22Rv1 (cell line): ENCODE measurements around the gene CTBP2.

Source experiments
- ZFX ChIP-seq: fragments of 450-650 bp; IDR thresholded peaks from 2 replicates; pipeline ENCODE4 v1.6.1; 2017; ENCODE audit warnings: antibody characterized with exemption, borderline replicate concordance
- TF ChIP-seq, protein P1 (sequence below): fragments of 450-650 bp; IDR thresholded peaks from 2 replicates; pipeline ENCODE4 v1.5.1; 2017; ENCODE audit warnings: mild to moderate bottlenecking

DNA sequence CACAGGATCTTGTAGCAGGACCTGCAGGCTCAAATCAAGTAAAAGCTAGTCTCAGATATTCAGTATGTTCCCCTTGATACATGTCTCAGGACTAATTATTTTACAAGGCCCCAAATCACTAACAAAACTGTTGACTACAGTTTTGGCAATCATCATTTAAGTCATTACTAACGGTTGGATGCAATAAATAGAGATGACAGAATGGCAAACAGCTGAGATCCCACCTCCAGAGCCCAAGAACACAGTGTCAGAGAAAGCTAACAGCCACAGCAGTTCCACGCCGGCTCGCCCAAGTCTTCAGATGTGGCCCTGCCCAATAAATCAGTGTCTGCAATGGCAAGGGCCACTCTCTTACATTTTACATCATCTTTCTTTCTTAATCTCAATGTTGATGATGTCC lies 87.6 kb downstream of the CTBP2 start:
- TF ChIP-seq, protein P1, sequence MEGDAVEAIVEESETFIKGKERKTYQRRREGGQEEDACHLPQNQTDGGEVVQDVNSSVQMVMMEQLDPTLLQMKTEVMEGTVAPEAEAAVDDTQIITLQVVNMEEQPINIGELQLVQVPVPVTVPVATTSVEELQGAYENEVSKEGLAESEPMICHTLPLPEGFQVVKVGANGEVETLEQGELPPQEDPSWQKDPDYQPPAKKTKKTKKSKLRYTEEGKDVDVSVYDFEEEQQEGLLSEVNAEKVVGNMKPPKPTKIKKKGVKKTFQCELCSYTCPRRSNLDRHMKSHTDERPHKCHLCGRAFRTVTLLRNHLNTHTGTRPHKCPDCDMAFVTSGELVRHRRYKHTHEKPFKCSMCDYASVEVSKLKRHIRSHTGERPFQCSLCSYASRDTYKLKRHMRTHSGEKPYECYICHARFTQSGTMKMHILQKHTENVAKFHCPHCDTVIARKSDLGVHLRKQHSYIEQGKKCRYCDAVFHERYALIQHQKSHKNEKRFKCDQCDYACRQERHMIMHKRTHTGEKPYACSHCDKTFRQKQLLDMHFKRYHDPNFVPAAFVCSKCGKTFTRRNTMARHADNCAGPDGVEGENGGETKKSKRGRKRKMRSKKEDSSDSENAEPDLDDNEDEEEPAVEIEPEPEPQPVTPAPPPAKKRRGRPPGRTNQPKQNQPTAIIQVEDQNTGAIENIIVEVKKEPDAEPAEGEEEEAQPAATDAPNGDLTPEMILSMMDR: no peak
- no peak for TF ChIP-seq ZFX
